DND-41 (cell line): ENCODE measurements around the gene CFAP58.

ENCODE experiments used
- ATAC-seq: fragments of 200-7000 bp; cut with Tn5 transposase; 3 replicates; pipeline ENCODE4 v1.9.1; 2021; ENCODE audit warnings: low read depth; ENCODE audit not compliant: insufficient read depth
- DNase-seq: peaks from one replicate; pipeline ENCODE4 v3.0.0-alpha.2; 2020
- H2AFZ ChIP-seq: 2 replicates; pipeline ENCODE4 v1.6.0; 2012; ENCODE audit warnings: low read depth, low read length
- H3K27ac ChIP-seq: 2 replicates; pipeline ENCODE4 v1.5.1; 2012; ENCODE audit warnings: low read length, inconsistent platforms
- H3K27me3 ChIP-seq: fragments of 200-600 bp; sonication (generic); 2 replicates; pipeline ENCODE4 v1.6.0; 2012; ENCODE audit warnings: low read length, mild to moderate bottlenecking, inconsistent platforms; ENCODE audit not compliant: insufficient read depth, poor library complexity
- H3K36me3 ChIP-seq: 2 replicates; pipeline ENCODE4 v1.5.1; 2012; ENCODE audit warnings: low read length, inconsistent platforms; ENCODE audit not compliant: insufficient read depth
- H3K4me1 ChIP-seq: 2 replicates; pipeline ENCODE4 v1.5.1; 2012; ENCODE audit warnings: mild to moderate bottlenecking, low read length; ENCODE audit not compliant: insufficient read depth
- H3K4me2 ChIP-seq: 2 replicates; pipeline ENCODE4 v1.6.0; 2012; ENCODE audit warnings: mild to moderate bottlenecking, moderate library complexity, low read length, inconsistent platforms; ENCODE audit not compliant: insufficient read depth
- H3K4me3 ChIP-seq, 2 experiments: fragments of 200-600 bp in 1 of 2; shearing (Covaris generic) in 1 of 2; 2 replicates each; pipeline ENCODE4 v1.5.1; 2012 to 2016; ENCODE audit warnings: inconsistent platforms in 2 of 2, low read length in 2 of 2, mild to moderate bottlenecking in 2 of 2, low read depth in 1 of 2, moderate library complexity in 1 of 2
- H3K79me2 ChIP-seq: 2 replicates; pipeline ENCODE4 v1.6.0; 2012; ENCODE audit warnings: low read length, inconsistent platforms; ENCODE audit not compliant: insufficient read depth
- H3K9ac ChIP-seq: 2 replicates; pipeline ENCODE4 v1.6.0; 2012; ENCODE audit warnings: low read depth, mild to moderate bottlenecking, inconsistent platforms, low read length, moderate library complexity
- H3K9me3 ChIP-seq: 2 replicates; pipeline ENCODE4 v1.5.1; 2012; ENCODE audit warnings: low read length, moderate library complexity, mild to moderate bottlenecking, inconsistent platforms; ENCODE audit not compliant: insufficient read depth, severe bottlenecking
- H4K20me1 ChIP-seq: 2 replicates; pipeline ENCODE4 v1.6.0; 2012; ENCODE audit warnings: low read length; ENCODE audit not compliant: insufficient read depth
- EZH2 ChIP-seq: IDR thresholded peaks from 3 replicates; pipeline ENCODE4 v1.6.1; 2012; ENCODE audit warnings: borderline replicate concordance, low read depth, mild to moderate bottlenecking, moderate library complexity, low read length, inconsistent platforms; ENCODE audit not compliant: severe bottlenecking
- TF ChIP-seq, protein P1 (sequence below): IDR thresholded peaks from 2 replicates; pipeline ENCODE4 v1.5.1; 2012; ENCODE audit warnings: borderline replicate concordance, low read length, moderate library complexity, mild to moderate bottlenecking; ENCODE audit not compliant: poor library complexity, severe bottlenecking; ENCODE audit errors: extremely low read depth

CFAP58 gene

DNA sequence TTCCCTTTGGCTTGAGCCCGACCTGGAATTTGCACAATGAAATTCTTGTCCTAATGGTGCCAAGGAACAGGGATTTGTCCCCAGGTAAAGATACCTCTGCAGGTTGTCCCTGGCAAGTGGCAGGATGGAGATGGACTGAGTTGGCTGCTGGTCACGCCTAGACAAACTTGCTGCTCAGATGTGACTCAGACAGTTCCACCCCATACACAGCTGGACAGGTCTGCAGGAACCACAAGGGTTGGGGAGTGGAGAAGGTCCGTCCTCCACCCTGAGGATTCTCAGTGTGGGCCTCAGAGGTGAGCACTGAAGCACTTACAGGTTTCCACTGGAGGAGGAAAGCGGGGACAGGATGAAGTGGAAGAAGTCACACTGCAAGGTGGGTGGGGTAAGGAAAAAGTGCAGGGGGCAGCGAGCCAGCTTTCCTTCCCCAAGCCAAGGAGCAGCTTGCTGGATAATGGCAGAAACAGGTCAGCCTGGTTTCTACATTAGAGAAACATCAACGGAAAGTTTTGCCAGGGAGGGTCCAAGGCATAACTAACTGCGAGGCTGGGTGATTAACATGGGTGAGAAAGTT is 35.8 kb upstream of the CFAP58 start:
- H3K36me3 ChIP-seq, result peaks cover 35% of the 10 kb centered on the region
- TF ChIP-seq EZH2, result no peak
- TF ChIP-seq, protein P1, sequence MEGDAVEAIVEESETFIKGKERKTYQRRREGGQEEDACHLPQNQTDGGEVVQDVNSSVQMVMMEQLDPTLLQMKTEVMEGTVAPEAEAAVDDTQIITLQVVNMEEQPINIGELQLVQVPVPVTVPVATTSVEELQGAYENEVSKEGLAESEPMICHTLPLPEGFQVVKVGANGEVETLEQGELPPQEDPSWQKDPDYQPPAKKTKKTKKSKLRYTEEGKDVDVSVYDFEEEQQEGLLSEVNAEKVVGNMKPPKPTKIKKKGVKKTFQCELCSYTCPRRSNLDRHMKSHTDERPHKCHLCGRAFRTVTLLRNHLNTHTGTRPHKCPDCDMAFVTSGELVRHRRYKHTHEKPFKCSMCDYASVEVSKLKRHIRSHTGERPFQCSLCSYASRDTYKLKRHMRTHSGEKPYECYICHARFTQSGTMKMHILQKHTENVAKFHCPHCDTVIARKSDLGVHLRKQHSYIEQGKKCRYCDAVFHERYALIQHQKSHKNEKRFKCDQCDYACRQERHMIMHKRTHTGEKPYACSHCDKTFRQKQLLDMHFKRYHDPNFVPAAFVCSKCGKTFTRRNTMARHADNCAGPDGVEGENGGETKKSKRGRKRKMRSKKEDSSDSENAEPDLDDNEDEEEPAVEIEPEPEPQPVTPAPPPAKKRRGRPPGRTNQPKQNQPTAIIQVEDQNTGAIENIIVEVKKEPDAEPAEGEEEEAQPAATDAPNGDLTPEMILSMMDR, result no peak
- no peak overlapping the region for H3K4me3 ChIP-seq
- DNase-seq (no peak), ATAC-seq (no peak)
- H3K27ac ChIP-seq, result no peak overlapping the region
- H3K9me3 ChIP-seq, result no peaks in the 10 kb centered on the region
- H3K27me3 ChIP-seq, result no peaks in the 10 kb centered on the region
- peaks cover 64% of the 10 kb centered on the region for H3K79me2 ChIP-seq
- H3K9ac ChIP-seq, result no peak overlapping the region
- no peak overlapping the region for H2AFZ ChIP-seq
- peaks cover 94% of the 10 kb centered on the region for H4K20me1 ChIP-seq
- H3K4me2 ChIP-seq, result no peak overlapping the region
- no peaks in the 10 kb centered on the region for H3K4me1 ChIP-seq

DNA sequence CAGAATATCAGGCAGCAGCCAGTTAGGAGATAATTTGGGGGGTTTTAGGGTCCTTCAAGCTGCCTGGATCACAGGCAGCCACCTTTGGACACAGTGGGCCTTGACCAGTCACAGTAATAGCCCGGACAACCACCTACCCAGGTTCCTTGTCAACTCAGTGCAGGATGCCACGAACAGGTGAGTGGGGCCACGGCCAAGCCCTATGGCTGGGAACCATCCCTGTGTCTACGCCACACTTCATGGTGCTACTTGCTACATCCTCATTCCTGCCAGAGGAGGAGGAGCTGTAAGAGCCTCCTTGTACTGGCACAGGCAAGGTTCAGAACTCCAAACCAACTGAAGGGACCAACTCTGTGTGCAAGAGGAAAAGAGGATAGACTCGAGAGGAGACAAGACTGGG is 35.3 kb upstream of the CFAP58 start:
- H3K9me3 ChIP-seq, result no peaks in the 10 kb centered on the region
- H3K4me2 ChIP-seq, result no peak overlapping the region
- no peak for DNase-seq
- no peaks in the 10 kb centered on the region for H3K4me1 ChIP-seq
- H3K27ac ChIP-seq, result no peak overlapping the region
- TF ChIP-seq EZH2, result no peak
- TF ChIP-seq, protein P1, result no peak
- no peak overlapping the region for H2AFZ ChIP-seq
- peaks cover 69% of the 10 kb centered on the region for H3K79me2 ChIP-seq
- peaks cover 94% of the 10 kb centered on the region for H4K20me1 ChIP-seq
- no peak for ATAC-seq
- H3K9ac ChIP-seq, result no peak overlapping the region
- H3K27me3 ChIP-seq, result no peaks in the 10 kb centered on the region
- H3K4me3 ChIP-seq, result no peak overlapping the region
- peaks cover 30% of the 10 kb centered on the region for H3K36me3 ChIP-seq

DNA sequence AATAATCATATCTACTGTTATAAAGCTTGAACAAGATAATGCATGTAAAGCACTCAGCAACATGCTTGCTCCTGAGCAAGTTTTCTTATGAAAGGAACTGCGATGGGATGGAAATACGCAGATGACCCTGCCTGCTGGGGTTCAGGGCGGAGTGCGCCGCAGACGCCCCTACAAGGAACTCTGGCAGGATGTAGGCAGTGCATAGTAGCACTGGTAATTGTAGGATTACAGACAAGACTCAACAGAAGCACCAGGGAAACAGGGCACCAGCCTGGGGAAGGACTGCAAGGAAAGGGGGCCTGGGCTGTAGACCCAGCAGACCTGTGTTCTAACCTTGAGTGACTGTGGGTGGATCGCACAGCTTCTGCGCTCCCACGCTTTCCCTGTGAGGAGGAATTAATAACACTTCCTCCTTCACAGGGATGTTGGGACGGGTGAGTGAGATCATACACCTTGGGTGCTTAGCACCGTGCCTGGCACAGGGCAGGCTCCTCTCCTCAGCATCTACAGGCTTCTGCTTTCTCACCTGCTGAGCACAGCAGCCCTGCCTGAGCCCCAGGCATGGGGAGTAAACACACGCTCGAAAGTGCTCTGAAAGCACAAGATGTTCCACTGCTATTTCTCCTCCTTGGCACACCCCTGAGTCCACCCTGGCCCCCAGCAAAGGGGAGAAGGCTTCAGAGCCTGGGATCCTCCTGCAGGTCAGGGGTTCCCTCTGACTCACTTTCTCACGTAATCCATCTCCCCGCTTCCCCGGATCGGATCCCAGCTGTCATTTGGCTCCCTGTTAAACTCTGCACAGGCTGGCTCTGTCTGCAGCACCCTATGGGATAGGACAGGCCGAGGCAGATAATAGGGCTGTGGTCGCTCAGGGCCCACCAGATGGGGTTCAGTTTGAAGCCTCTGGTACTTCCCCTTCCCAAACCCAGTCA is 34.6 kb upstream of the CFAP58 start:
- H3K27me3 ChIP-seq, result no peaks in the 10 kb centered on the region
- peaks cover 76% of the 10 kb centered on the region for H3K79me2 ChIP-seq
- H3K27ac ChIP-seq, result no peak overlapping the region
- no peaks in the 10 kb centered on the region for H3K4me1 ChIP-seq
- ATAC-seq (no peak), DNase-seq (no peak)
- H3K9ac ChIP-seq, result no peak overlapping the region
- H4K20me1 ChIP-seq, result peaks cover 96% of the 10 kb centered on the region
- TF ChIP-seq EZH2, result no peak
- TF ChIP-seq, protein P1, result no peak
- H3K4me3 ChIP-seq, result no peak overlapping the region
- no peak overlapping the region for H2AFZ ChIP-seq
- no peaks in the 10 kb centered on the region for H3K9me3 ChIP-seq
- no peak overlapping the region for H3K4me2 ChIP-seq
- H3K36me3 ChIP-seq, result peaks cover 22% of the 10 kb centered on the region
